ENCODE results near the gene SARNP.
"Not testable (repeated sequence)": the region's sequence is repeated elsewhere in the genome, so short reads cannot be mapped to it uniquely, and the experiment has no call there.

SARNP gene

DNA sequence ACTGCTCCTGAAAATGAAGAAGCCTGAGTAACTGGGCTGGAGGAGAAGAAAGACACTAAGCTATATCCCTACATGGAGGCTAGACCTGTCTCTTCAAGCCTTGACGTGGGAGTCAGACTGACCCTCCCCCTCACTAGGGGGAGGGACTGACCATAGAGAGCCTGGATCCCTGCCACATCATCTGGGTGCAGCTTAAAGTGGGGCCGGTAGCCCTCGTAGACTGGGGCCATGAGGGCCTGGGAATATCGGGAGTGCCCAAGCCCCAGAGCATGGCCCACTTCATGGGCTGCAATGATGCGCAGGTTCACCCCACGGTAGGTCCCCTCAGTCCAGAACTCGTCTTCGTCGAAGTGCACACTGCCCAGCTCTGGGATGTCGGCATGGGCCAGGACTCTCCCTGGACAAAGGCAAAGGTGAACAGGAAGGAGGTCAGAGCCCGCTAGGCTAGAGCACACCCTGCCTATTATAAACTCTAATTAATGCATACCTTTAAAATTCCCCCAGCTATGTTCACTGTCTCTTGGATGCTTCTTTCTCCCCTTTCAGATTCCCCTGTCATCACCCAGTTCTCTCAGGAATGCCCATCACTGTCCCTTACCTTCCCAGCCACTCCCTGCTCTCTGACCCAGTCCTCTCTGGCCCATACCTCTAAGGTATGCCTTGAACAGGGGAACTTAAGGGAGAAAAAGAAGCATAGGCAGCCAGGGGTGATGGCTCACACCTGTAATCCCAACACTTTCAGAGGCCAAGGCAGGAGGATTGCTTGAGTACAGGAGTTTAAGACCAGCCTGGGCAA, 22.0 kb upstream of the SARNP start:
- no peak for DNase-seq

DNA sequence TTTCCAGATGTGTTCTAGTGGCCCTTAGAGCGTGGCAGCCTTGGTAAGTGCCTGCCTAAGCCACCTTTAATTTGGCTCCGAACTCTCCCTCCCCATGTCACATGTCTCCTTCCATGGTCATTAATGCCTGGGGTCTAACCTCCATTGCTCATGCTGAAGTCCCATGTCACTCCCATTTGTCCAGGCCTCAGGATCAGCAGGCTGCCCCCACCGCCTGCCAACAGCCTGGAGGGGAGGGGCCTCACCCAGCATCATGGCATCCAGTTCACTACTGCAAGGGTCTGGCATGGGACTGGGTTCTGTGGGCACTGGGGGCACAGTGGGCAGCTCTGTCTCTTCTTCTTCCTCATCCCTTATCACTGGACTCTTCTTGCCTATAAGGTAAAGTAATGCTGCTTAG, 20.8 kb upstream of the SARNP start:
- no peak for DNase-seq

DNA sequence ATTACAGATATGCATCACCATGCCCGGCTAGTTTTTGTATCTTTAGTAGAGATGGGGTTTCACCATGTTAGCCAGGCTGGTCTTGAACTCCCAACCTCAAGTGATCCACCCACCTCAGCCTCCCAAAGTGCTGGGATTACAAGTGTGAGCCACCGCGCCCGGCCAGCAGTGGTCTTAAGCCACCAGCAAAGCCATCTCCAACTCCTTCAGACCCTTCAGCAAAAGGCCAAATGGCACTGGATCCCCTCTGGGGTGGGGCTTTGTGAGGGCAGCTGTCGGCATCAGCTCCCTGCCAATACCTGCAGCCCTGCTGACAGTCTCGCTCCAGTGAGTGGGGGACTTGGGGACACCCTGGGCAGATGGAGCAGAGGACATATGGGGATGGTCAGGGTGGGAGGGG, 16.9 kb upstream of the SARNP start:
- not testable (repeated sequence) for DNase-seq

DNA sequence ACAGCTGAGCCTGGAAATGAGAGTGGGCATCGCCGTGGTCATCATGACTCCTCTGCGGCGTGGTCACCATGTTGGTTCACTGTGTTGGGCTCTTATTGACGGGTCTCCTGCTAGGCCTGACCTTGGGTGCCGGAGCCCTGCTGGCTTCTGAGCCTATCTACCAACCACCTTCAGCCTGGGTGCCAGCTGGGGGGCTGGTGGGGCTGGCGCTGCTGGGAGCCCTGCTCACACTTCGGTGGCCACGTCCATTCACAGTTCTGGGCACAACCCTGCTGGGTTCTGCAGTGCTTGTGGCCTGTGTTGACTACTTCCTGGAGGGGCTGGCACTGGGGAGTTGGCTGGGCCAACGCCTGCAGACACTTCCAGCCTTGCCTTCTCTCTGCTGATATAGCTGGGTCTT, 15.5 kb upstream of the SARNP start:
- DNase-seq: no peak

DNA sequence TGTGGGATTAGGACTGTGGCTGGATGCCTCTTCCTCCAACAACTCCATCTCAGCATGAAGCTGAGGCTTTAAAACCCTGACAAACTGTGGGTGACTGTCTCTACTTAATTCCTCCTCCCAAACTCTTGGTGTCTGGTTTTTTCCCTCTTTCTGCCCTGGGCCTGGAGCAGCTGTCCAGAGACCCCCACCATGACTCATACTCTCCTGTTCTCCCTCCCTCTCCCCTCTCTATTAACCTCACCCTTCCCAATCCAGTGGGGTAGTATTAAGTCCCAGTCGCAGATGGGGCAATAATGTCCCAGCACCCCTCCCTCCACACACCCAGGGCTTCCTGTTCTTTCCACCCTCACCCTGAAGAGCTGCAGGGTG, 13.9 kb upstream of the SARNP start:
- DNase-seq: no peak

DNA sequence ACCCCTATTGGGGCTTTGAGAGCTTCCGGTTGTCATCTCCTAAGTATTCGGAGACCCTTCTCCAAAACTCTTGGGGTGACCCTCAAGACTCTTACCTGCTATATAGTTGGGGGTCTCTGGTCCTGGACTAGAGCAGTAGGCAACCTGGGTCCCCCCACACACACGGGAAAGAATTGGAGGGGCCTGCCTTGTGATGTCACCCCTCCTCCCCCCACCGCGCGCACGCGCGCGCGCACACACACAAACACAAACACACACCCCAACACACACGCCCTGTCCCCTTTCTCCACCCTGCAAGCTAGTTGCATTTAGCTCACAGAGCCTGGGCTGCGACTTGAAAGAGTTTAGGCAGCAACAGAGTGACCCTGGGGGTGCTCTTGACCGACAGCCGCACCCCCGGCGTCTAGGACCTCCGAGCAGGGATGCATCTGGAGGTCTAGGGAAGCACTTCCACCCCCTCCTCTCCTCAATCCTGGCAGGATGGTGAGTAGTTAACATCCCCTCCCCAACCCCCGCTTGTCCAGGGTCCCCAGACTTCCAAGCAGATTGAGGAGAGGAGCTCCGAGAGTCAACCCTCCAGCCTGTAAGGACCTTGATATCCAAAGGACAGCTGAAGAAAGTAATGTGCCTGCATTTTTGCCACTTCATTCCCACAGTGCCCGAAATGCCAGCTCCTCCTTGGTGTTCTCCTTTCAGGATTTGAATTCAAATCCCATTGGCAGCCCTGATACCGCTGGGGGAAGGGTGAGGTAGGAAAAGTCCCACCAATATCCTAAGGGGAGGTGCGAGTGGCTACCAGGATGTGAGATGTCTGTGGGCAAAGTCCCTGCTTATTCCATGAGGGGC, 13.3 kb upstream of the SARNP start:
- DNase-seq: peak; percentile 33 to 61

DNA sequence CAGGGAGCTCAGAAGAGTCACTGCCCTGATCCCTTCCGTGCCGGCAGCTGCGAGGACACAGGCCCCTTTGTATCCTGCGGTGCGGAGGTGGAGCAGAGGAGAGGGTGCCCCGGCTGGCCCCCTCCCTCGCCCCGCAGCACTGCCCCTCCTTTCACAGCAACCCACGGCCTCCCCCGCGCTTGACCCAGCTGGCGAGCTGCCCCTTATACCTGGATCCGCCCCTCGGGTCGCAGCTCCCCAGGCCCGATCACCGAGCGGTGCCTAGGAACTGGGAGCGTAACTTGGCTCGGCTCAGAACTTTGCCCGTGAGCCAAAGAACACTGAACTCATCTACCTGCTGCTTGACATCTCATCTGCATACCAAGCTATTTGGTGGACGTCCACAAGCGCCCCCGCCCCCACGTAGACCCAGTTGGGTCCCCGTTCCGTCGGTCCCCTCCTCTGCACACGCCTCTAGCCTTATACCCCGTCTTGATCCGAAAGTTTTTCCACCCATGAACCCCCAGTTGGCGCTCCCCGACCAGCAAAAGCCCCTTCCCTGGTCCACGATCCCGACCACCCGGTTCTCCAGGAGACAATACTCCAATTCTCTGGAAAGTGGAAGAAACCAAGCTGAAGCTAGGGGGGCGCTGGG, 12.6 kb upstream of the SARNP start:
- DNase-seq: no peak

DNA sequence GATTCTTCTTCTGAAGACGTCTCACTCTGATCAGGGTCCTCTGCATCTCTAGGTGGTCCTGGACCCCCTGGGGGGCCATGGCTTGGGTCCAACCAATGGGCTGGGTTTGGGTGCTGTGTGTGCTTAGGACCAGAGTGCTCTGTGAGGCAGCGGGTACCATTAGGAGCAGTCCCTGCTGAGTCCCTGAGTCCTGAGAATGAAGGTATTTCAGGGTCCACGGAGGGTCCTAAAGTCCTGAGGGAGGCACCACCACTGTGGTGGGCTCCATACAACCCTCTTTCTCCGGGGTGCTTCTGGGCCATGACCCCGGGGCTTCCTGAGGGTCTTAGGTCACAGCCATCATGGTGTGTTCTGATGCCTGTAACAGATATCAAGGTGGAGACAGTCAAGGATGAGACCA, 10.8 kb upstream of the SARNP start:
- no peak for DNase-seq

DNA sequence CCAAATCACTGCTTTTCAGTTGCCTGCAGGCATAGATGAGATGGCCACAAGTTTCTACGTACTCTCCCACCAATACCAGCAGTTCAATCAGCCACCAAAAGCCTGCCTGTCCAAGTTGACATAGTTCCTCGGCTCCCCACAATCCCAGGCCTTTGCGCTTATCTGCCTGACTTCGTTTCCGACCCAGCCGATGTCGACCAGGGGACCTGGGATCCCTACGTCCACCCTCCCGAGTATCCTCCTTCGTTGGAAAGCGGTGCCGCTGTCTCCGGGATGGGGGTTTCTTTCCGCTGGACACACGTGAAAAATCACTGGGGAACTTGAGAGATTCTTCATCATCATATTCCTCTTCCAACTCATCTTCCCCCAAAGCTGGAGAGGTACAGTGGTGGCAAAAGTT, 10.3 kb upstream of the SARNP start:
- DNase-seq: no peak

DNA sequence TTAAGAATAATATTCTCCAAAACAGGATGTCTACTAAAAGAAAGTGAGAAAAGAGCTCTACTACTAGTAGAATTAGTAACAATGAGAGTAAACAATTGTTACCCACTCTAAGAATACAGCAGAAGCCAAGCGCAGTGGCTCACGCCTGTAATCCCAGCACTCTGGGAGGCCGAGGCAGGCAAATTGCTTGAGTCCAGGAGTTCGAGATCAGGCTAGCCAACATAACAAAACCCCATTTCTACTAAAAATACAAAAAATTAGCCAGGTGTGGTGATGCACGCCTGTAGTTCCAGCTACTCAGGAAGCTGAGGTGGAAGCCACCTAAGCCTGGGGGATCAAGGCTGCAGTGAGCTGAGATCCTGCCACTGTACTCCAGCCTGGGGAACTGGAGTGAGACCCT, 7.2 kb upstream of the SARNP start:
- DNase-seq: no peak

DNA sequence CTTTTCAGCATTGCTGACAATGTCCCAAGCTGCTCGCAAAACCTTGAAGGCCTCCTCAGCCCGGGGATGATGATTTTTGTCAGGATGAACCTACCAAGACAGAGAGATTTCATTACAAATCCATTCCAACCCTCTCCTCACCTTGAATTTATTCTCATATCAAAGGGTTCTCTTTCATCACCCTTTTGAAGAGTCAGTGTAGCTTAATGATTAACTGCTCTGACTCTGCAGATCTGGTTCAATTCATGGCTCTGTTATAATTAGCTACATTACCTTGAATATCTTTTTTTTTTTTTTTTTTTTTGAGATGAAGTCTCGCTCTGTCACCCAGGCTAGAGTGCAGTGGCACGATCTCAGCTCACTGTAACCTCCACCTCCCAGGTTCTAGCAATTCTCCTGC, 5.9 kb upstream of the SARNP start:
- DNase-seq: no peak

DNA sequence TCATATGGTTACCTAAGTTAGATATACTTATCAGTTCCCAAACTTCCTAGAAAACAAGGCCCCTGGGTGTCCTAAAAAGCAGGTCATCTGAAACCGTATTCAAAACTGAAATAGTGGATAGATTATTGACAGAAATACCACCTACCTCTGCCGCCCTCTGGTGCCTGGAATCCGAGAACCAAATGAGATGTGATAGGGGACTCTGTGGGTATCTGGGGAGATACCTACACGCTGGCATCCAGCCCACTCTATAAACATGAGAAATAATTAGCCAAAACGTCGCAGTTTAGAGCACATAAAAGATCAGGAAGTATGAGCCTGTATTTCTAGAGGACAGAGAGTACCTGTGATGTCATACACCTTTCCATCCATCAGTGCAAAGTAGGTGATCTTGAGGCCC, 4.7 kb upstream of the SARNP start:
- peak in 1 of 2 experiments; percentile 39 for DNase-seq

DNA sequence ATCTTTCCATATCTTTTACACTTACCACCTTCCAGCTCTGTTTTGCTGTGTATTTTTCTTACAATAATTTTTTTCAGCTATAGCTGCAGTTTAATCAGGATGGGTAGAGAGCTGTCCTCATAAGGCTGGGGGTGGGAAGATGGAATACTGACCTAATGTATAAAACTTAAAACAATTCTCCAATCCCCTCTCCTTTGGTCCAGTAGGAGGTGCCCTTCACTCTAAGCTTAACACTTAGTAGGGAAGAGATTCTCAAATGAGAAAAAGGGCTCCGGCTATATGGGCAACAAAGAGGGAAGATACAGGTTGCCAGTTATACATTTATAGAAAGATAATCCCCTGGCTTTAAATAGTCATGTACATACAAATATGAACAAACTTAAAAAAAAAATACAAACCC, 3.2 kb upstream of the SARNP start:
- no peak for DNase-seq

DNA sequence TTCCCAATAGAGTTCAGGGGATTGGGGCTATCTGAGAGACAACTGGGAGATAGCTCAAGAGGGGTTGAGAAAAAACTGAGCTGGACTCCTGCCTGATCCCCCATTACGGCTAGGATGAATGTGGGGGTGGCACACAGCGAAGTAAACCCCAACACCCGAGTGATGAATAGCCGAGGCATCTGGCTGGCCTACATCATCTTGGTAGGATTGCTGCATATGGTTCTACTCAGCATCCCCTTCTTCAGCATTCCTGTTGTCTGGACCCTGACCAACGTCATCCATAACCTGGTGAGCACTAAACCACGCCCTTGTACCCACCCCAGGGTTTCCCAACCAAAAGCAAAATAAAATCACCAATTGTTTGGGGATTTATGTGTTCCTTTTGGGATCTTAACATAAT, 1.4 kb upstream of the SARNP start:
- no peak for DNase-seq

DNA sequence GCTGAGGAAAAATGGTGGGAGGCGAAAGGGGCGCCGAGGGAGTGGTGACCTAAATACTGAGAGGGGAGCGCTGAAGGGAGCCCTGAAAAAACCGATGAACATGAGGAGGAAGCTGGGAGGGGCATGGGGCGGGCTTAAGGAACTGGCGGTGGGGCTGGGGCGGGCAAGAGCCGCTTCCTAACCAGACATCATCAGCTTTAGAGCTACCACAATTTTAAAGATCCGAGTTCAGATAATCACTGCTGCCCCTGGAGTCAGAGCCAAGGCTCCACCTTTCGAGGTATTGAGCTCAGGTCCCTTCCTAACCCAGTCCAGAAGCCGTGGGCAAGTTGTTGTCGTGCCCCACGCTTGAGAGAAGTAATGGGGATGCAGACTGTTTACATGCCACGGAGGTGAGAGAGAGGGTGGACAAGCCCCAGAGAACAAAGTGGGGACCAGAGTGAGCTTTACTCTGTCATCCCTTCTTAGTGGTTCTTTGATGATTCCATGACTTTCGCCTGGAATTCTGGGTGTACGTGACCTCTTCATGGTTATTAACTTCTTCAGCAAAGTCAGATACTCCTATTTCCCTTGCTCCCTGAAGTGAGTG, 710 bp upstream of the SARNP start:
- DNase-seq: no peak

DNA sequence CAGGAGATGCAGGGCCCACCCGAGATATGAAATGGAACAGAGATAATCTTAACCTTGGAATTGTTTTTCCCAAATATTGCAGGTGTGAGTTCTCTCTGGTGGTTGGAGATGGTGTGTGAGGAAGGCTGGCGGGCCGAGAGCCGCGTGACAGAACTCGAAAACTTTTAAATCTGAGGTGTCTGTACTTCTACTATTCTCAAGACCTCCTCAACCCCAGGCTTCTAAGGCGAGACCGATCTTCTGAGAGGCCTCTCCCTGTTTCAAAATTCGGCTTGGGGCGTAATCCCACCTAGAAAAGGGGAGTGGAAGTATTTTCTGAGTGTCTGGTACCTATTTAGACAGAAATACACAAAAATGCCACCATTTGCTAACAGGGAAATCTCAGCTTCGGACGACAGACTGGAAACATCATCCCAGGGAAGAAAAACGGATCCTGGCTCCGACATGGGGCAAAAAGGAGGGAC, 611 bp downstream of the SARNP start:
- DNase-seq: no peak

DNA sequence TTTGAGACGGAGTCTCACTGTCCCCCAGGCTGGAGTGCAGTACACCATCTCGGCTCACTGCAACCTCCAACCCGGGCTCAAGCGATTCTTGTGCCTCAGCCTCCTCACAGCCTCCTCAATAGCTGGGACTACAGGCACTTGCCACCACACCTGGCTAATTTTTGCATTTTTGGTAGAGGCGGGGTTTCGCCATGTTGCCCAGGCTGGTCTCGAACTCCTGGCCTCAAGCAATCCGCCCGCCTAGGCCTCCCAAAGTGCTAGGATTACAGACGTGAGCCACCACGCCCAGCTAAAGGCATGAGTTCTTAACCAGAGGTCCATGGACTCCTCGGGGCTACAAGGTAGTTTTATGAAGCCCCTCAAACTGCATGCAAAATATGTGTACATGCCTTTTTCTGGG, 2.1 kb downstream of the SARNP start:
- DNase-seq: no peak

DNA sequence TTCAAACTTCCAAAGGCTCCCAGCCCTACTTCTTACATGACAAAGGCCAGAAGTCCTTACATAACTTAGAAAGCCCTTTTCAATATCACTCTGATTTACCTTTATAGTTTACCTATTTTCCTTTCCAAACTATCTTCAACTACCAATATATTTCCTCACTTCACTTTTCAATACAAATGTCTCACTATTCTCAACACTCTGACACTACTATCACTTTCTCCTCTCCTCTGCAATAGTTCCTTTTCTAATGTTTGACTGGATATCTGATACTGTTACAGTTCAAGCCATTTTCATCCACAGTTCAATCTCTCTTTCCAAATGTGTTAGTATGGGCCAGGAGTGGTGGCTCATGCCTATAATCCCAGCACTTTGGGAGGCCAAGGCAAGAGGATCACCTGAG, 3.3 kb downstream of the SARNP start:
- DNase-seq: no peak

DNA sequence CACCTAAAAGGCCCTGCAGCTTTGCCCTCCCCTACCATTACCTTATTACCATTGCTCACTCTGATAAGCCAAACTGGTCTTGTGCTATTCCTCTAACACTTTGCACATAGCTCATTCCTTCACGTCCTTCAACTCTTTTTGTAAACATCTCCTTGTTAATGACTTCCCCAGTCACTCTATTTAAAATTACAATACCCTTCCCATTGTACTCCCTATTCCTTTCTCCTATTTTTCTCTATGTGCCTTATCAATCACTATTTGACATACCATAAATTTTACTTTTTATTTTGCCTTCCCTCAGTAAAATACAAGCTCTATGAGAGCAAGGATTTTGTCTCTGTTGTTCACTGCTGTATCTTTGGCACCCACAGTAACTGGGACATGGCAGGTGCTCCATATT, 5.4 kb downstream of the SARNP start:
- no peak for DNase-seq

DNA sequence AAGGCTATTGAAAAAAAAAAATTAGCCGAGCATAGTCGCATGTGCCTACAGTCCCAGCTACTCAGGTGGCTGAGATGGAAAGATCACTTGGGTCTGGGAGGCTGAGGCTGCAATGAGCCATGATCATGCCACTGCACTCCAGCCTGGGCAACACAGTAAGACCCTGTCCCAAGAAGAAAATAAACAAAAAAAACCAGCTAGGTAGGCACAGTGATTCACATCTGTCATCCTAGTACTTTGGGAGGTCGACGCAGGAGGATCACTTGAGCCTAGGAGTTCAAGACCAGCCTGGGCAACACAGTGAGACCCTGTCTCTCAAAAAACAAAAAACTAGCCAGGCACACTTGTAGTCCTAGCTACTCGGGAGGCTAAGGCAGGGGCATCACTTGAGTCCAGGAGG, 8.2 kb downstream of the SARNP start:
- no peak for DNase-seq

DNA sequence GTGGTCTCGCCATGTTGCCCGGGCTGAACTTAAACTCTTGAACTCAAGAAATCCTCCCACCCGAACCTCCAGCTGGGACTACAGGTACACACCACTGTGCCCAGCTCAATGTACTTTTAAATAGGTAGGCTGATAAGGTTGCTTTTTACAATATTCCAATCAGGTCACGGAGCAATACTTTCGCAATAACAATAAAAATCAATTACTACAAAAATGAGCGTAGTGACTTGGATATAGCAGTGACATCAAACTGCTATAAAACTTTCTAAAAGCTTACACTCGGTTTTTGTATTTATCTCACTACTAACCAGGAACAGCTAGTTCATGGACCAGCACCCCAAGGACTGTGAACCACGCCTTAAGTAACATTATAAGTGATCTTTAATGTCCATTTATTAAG, 10.5 kb downstream of the SARNP start:
- DNase-seq: no peak

DNA sequence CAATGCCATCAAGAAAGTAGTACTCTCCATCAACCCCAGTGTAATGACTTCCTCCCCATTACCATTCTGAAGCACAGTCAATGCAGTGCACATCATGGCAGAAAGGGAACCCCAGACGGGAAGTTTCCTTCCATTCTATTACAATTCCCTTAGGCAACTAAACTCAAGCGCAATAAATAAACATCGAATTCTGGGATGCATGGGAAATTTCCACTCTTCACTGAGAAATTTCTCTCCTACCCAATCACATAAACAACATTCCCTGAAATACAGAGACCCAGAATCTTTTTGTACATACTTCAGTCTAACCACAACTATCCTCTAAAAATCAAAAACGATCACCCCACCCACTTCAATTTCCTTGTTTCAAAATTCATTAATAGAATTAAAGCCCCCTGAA, 20.0 kb downstream of the SARNP start:
- no peak for DNase-seq

DNA sequence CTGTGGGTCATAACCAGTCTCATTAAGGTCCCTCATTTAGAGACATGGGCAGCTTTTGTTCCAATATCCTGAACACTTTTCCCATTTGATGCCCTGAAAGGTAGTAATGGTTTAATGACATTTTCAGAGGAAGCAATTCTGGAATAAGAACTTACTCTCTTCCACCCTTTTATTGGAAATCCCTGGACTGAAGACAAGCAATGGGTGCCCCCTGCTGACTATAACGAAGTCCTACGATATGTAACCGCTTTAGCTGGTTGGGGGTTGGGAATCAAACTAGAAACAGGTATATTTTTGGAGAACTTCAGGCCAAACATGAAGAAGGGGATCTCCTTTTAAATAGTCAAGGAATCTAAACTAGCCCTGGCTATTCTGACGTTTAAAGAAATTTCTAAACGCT, 20.5 kb downstream of the SARNP start:
- peak; percentile 19 to 36 for DNase-seq

DNA sequence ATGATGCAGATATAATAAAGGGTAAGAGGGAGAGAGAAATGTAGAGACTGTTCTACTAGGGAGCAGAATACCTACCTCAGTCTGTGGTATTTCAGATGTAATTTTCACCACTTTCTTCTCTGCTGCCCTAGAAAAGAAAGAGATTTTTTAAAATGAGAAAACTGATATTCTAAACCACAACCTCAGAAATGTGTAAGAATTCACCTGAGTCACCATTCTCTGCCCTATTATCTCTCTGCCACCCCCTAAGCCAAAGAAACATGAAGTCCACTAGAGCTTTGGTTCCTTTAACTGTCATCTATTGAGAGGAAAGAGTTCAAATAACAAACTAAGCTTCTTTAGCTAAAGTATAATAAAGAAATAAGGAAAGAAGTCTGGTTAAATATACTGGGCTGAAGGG, 21.6 kb downstream of the SARNP start:
- no peak for DNase-seq

Data from NCI-H2081 (cell line).